HepG2 (cell line): ENCODE data around the gene FOCAD. TPM values are rescaled to one million over a fixed set of nuclear protein-coding genes. Genes with fewer than 3 reads are reported as not detected.

Experiments
- ATAC-seq: fragments of 200-7000 bp; cut with Tn5 transposase; 3 replicates; pipeline ENCODE4 v1.9.1; 2020; ENCODE audit warnings: mild to moderate bottlenecking, moderate library complexity
- BruUV-seq: library from RNA; stranded (reverse); fragments of 400-500 nt; replicated peaks from 2 replicates; lab custom pipeline; 2021; lab: Mats Ljungman, UMichigan
- CTCF ChIA-PET: fragments of 300-600 bp; formaldehyde crosslinking; extraction: SDS; loops from one replicate; lab custom pipeline; 2021; ENCODE audit warnings: low total read pairs, inconsistent platforms, low intra/inter-chr PET ratio; lab: Yijun Ruan, JAX
- POLR2A ChIA-PET: fragments of 350-600 bp; sonication (Branson Sonifier 250); formaldehyde crosslinking; loops from one replicate; lab custom pipeline; 2020; ENCODE audit warnings: antibody characterized with exemption, inconsistent platforms; lab: Yijun Ruan, JAX
- DNase-seq: peaks from one replicate; pipeline ENCODE4 v3.0.0-alpha.2; 2015; ENCODE audit warnings: low spot score
- FAIRE-seq: peaks from 3 replicates; lab custom pipeline; 2011; peaks lifted over from hg19 to GRCh38; lab: Jason Lieb, UNC
- H2AFZ ChIP-seq: one replicate; pipeline ENCODE4 v1.6.1; 2011; ENCODE audit warnings: low read length, inconsistent platforms
- H3K27ac ChIP-seq: fragments of 300-600 bp; 3 replicates; pipeline ENCODE4 v1.8.0; 2011; ENCODE audit warnings: mixed run types, mild to moderate bottlenecking, mixed read lengths, low read length, inconsistent platforms; ENCODE audit not compliant: insufficient read depth; ENCODE audit errors: extremely low read length
- H3K27me3 ChIP-seq, 2 experiments: fragments of 200-600 bp in 1 of 2; 2 replicates in 1 of 2; 3 replicates in 1 of 2; pipeline versions ENCODE4 v1.6.0 to v1.8.0; 2011; ENCODE audit warnings: low read length in 2 of 2, mild to moderate bottlenecking in 2 of 2, moderate library complexity in 2 of 2, inconsistent platforms in 1 of 2; ENCODE audit not compliant: insufficient read depth in 2 of 2, control insufficient read depth in 1 of 2
- H3K36me3 ChIP-seq, 2 experiments: fragments of 200-600 bp in 1 of 2; replicated peaks in 1 of 2; 2 replicates in 1 of 2; 3 replicates in 1 of 2; pipeline versions ENCODE4 v1.5.1 to v1.8.0; 2011; ENCODE audit warnings: low read length in 2 of 2, inconsistent platforms in 1 of 2; ENCODE audit not compliant: insufficient read depth in 2 of 2, control insufficient read depth in 1 of 2
- H3K4me1 ChIP-seq: 2 replicates; pipeline ENCODE4 v1.5.1; 2012; ENCODE audit warnings: low read length, inconsistent platforms; ENCODE audit not compliant: insufficient read depth
- H3K4me2 ChIP-seq: 2 replicates; pipeline ENCODE4 v1.6.0; 2011; ENCODE audit warnings: low read depth, low read length, inconsistent platforms
- H3K4me3 ChIP-seq, 3 experiments: fragments of 200-600 bp in 1 of 3; sonication (generic), shearing (Covaris generic) in 1 of 3; replicated peaks in 1 of 3; 2 replicates each; pipeline ENCODE4 v1.5.1; 2011 to 2016; ENCODE audit warnings: low read length in 3 of 3, inconsistent platforms in 2 of 3, low read depth in 2 of 3, mild to moderate bottlenecking in 2 of 3, control low read depth in 1 of 3, mixed read lengths in 1 of 3; ENCODE audit not compliant: insufficient read depth in 1 of 3
- H3K79me2 ChIP-seq: one replicate; pipeline ENCODE4 v1.6.1; 2011; ENCODE audit warnings: low read length, inconsistent platforms; ENCODE audit not compliant: insufficient read depth
- H3K9ac ChIP-seq: 2 replicates; pipeline ENCODE4 v1.6.0; 2011; ENCODE audit warnings: mild to moderate bottlenecking, low read depth, low read length, inconsistent platforms; ENCODE audit not compliant: insufficient read depth
- H3K9me3 ChIP-seq: 2 replicates; pipeline ENCODE4 v1.5.1; 2012; ENCODE audit warnings: mild to moderate bottlenecking, low read length
- H4K20me1 ChIP-seq: 2 replicates; pipeline ENCODE4 v1.6.0; 2011; ENCODE audit warnings: inconsistent platforms, mild to moderate bottlenecking, low read length, moderate library complexity; ENCODE audit not compliant: insufficient read depth
- DDIT3 ChIP-seq: sonication (generic); formaldehyde crosslinking; IDR thresholded peaks from 2 replicates; pipeline ENCODE4 v1.4.0; 2020; ENCODE audit warnings: mild to moderate bottlenecking, missing genetic modification reagents
- ELK4 ChIP-seq: sonication (generic); formaldehyde crosslinking; IDR thresholded peaks from 2 replicates; pipeline ENCODE4 v1.9.0; 2021; ENCODE audit warnings: missing genetic modification reagents, borderline replicate concordance
- HCFC1 ChIP-seq: fragments of 150-350 bp; IDR thresholded peaks from 2 replicates; pipeline ENCODE4 v1.6.1; 2014; ENCODE audit warnings: low read depth, low read length
- POLR2G ChIP-seq: fragments of 200-400 bp; formaldehyde crosslinking; IDR thresholded peaks from 2 replicates; pipeline ENCODE4 v1.6.1; 2018; ENCODE audit warnings: mild to moderate bottlenecking, low read depth, low read length, moderate library complexity
- RXRA ChIP-seq: sonication (generic); formaldehyde crosslinking; IDR thresholded peaks from 2 replicates; pipeline ENCODE4 v1.5.1; 2020; ENCODE audit warnings: missing genetic modification reagents
- ZNF230 ChIP-seq: sonication (generic); formaldehyde crosslinking; IDR thresholded peaks from 2 replicates; pipeline ENCODE4 v1.4.0; 2020; ENCODE audit warnings: mild to moderate bottlenecking, missing genetic modification reagents
- in situ Hi-C: cut with HindIII; loops from 2 replicates; pipeline ENCODE4 v1.10.0; 2017; ENCODE audit warnings: low pct_unique_long_range_greater_than_20kb; ENCODE audit not compliant: extremely low pct_ligation_motif_present
- intact Hi-C: fragments of 100-400 bp; cut with micrococcal nuclease; formaldehyde crosslinking; loops from one replicate; pipeline ENCODE4 v1.10.0; 2022; ENCODE audit not compliant: unreplicated experiment
- polyA plus RNA-seq, 8 experiments: library from polyadenylated mRNA; depleted of rRNA in 3 of 8; stranded (reverse) in 7 of 8; unstranded in 1 of 8; fragments of >200 nt; fragmentation: Illumina TruSeq in 4 of 8; extraction: Trizol in 4 of 8; gene quantifications; 2 replicates each; pipeline versions ENCODE4 v1.2.1 to v1.2.3, GENCODE V29; 2011 to 2016; ENCODE audit warnings: low read depth in 4 of 8, missing spikeins in 1 of 8, mixed read lengths in 1 of 8; ENCODE audit not compliant: insufficient read depth in 1 of 8
- total RNA-seq, 5 experiments: library from RNA; depleted of rRNA; stranded (reverse); fragments of >200 nt; fragmentation: Illumina TruSeq; extraction: Trizol; gene quantifications; 2 replicates each; pipeline ENCODE4 v1.2.3, GENCODE V29; 2016; ENCODE audit warnings: low read depth in 1 of 5
- TF ChIP-seq, protein P1 (sequence below): sonication (generic); formaldehyde crosslinking; IDR thresholded peaks from 2 replicates; pipeline ENCODE4 v1.8.0; 2022; ENCODE audit warnings: mild to moderate bottlenecking, missing genetic modification reagents; ENCODE audit not compliant: insufficient replicate concordance
- TF ChIP-seq, protein P2 (sequence below): sonication (generic); formaldehyde crosslinking; IDR thresholded peaks from 2 replicates; pipeline ENCODE4 v1.4.0; 2020; ENCODE audit warnings: mild to moderate bottlenecking, missing genetic modification reagents

The FOCAD gene
- total and polyA plus RNA-seq, 2 of the 13 experiments (the other 11 are each of a cell fraction or from before 2014, with no cell fraction given): 18.0 to 31.1 TPM

DNA sequence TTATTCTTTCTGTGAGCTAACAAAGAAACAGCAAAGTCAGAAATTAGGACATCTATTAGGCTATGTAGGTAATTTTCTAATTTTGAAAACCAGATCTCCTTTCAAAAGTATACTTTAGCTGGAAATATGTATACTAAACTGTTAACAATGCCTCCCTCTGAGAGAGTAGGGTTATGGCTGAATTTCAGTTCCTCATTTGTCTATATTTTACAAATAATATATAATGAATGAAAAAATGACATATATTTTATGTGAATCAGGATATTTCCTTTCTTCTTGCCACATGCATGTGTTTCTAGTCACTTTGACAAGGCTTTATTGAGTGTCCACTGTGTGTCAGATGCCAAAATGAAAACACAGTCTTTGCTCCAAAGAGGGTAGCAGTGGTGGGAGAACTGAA lies 331.9 kb downstream of the FOCAD start:
- H3K9ac ChIP-seq: no peak overlapping the region

More for the DNA sequence above, 331.9 kb downstream of the FOCAD start:
- Histone ChIP-seq H3K4me2 (no peak overlapping the region), H3K79me2 (no peaks in the 10 kb centered on the region), H3K27me3 (no peaks in the 10 kb centered on the region), H3K27ac (no peak overlapping the region), H4K20me1 (no peaks in the 10 kb centered on the region), H3K9me3 (no peaks in the 10 kb centered on the region), H2AFZ (no peak overlapping the region), H3K36me3 (no peaks in the 10 kb centered on the region), H3K4me3 (no peak overlapping the region), H3K4me1 (no peaks in the 10 kb centered on the region)
- ChIA-PET CTCF (no interaction called here), POLR2A (no interaction called here)
- no peak for FAIRE-seq
- no peak for TF ChIP-seq HCFC1
- TF ChIP-seq ZNF230: no peak
- TF ChIP-seq, protein P1, sequence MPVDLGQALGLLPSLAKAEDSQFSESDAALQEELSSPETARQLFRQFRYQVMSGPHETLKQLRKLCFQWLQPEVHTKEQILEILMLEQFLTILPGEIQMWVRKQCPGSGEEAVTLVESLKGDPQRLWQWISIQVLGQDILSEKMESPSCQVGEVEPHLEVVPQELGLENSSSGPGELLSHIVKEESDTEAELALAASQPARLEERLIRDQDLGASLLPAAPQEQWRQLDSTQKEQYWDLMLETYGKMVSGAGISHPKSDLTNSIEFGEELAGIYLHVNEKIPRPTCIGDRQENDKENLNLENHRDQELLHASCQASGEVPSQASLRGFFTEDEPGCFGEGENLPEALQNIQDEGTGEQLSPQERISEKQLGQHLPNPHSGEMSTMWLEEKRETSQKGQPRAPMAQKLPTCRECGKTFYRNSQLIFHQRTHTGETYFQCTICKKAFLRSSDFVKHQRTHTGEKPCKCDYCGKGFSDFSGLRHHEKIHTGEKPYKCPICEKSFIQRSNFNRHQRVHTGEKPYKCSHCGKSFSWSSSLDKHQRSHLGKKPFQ (CRISPR knock-in tag): no peak
- TF ChIP-seq DDIT3 (CRISPR knock-in tag): no peak
- TF ChIP-seq RXRA: no peak
- no peak for TF ChIP-seq POLR2G
- TF ChIP-seq, protein P2, sequence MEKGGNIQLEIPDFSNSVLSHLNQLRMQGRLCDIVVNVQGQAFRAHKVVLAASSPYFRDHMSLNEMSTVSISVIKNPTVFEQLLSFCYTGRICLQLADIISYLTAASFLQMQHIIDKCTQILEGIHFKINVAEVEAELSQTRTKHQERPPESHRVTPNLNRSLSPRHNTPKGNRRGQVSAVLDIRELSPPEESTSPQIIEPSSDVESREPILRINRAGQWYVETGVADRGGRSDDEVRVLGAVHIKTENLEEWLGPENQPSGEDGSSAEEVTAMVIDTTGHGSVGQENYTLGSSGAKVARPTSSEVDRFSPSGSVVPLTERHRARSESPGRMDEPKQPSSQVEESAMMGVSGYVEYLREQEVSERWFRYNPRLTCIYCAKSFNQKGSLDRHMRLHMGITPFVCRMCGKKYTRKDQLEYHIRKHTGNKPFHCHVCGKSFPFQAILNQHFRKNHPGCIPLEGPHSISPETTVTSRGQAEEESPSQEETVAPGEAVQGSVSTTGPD (CRISPR knock-in tag): no peak
- no peak for TF ChIP-seq ELK4 (CRISPR knock-in tag)
- no peak for DNase-seq
- no peak for ATAC-seq
- no TSS peak for BruUV-seq
- in situ Hi-C loops (no loop called here), intact Hi-C loops (no loop called here)
